K562 (cell line): ENCODE measurements around the gene SIGLEC14. TPM values are rescaled to one million over a fixed set of nuclear protein-coding genes. Genes with fewer than 3 reads are reported as not detected.

ENCODE experiments used
- ATAC-seq: fragments of 200-7000 bp; cut with Tn5 transposase; 3 replicates; pipeline ENCODE4 v1.9.1; 2020; ENCODE audit warnings: moderate library complexity
- BruUV-seq: library from RNA; stranded (reverse); fragments of 400-500 nt; replicated peaks from 2 replicates; lab custom pipeline; 2021; lab: Mats Ljungman, UMichigan
- CTCF ChIA-PET: fragments of 300-600 bp; formaldehyde crosslinking; extraction: SDS; loops from one replicate; lab custom pipeline; 2021; ENCODE audit warnings: low intra/inter-chr PET ratio; lab: Yijun Ruan, JAX
- POLR2A ChIA-PET: fragments of 300-600, 350-650 bp; sonication (Branson Sonifier 250); formaldehyde crosslinking; extraction: SDS; loops from one replicate; lab custom pipeline; 2021; ENCODE audit warnings: antibody characterized with exemption, inconsistent platforms; lab: Yijun Ruan, JAX
- DNase-seq, 4 experiments: peaks; one replicate each; pipeline versions ENCODE4 v3.0.0 to v3.0.0-alpha.2; 2011 to 2018; ENCODE audit warnings: low spot score in 3 of 4, mixed read lengths in 3 of 4; ENCODE audit errors: extremely low read depth in 1 of 4
- FAIRE-seq: peaks from 2 replicates; lab custom pipeline; 2011; peaks lifted over from hg19 to GRCh38; lab: Jason Lieb, UNC
- H2AFZ ChIP-seq: 2 replicates; pipeline ENCODE4 v1.6.0; 2011; ENCODE audit warnings: low read depth, low read length, control low read depth, inconsistent platforms
- H3K27ac ChIP-seq: fragments of 200-600 bp; 3 replicates; pipeline ENCODE4 v1.8.0; 2011; ENCODE audit warnings: low read depth, mild to moderate bottlenecking, control low read depth, inconsistent platforms, low read length, moderate library complexity, mixed read lengths; ENCODE audit errors: extremely low read depth
- H3K27me3 ChIP-seq, 2 experiments: fragments of 300-600 bp in 1 of 2; 2 replicates in 1 of 2; 3 replicates in 1 of 2; pipeline versions ENCODE4 v1.6.0 to v1.8.0; 2011; ENCODE audit warnings: inconsistent platforms in 2 of 2, low read length in 2 of 2, mild to moderate bottlenecking in 1 of 2, mixed read lengths in 1 of 2, moderate library complexity in 1 of 2; ENCODE audit not compliant: control insufficient read depth in 2 of 2, insufficient read depth in 2 of 2
- H3K36me3 ChIP-seq: fragments of 300-600 bp; 3 replicates; pipeline ENCODE4 v1.8.0; 2011; ENCODE audit warnings: mild to moderate bottlenecking, low read length, inconsistent platforms; ENCODE audit not compliant: control insufficient read depth, insufficient read depth
- H3K4me1 ChIP-seq, 2 experiments: fragments of 200-600 bp in 1 of 2; replicated peaks in 1 of 2; 2 replicates in 1 of 2; 3 replicates in 1 of 2; pipeline versions ENCODE4 v1.5.1 to v1.8.0; 2011; ENCODE audit warnings: inconsistent platforms in 2 of 2, low read length in 2 of 2, mild to moderate bottlenecking in 1 of 2, mixed read lengths in 1 of 2, moderate library complexity in 1 of 2; ENCODE audit not compliant: control insufficient read depth in 2 of 2, insufficient read depth in 2 of 2
- H3K4me2 ChIP-seq: 2 replicates; pipeline ENCODE4 v1.6.1; 2011; ENCODE audit warnings: low read length, control low read depth, inconsistent platforms, mixed read lengths; ENCODE audit not compliant: insufficient read depth
- H3K4me3 ChIP-seq: fragments of 200-600 bp; sonication (generic), shearing (Covaris generic); 2 replicates; pipeline ENCODE4 v1.5.1; 2016; ENCODE audit warnings: control low read depth, inconsistent platforms
- H3K79me2 ChIP-seq: fragments of 200-600 bp; 3 replicates; pipeline ENCODE4 v1.8.0; 2011; ENCODE audit warnings: low read length, inconsistent platforms; ENCODE audit not compliant: control insufficient read depth, insufficient read depth
- H3K9ac ChIP-seq, 2 experiments: 2 replicates each; pipeline versions ENCODE4 v1.6.0 to v1.6.1; 2011; ENCODE audit warnings: low read depth in 2 of 2, low read length in 2 of 2, control low read depth in 1 of 2, inconsistent platforms in 1 of 2, mild to moderate bottlenecking in 1 of 2, mixed read lengths in 1 of 2; ENCODE audit not compliant: insufficient read depth in 1 of 2
- H3K9me1 ChIP-seq: one replicate; pipeline ENCODE4 v1.6.0; 2011; ENCODE audit warnings: inconsistent platforms, mild to moderate bottlenecking, low read length, moderate library complexity; ENCODE audit not compliant: control insufficient read depth, insufficient read depth
- H3K9me3 ChIP-seq: replicated peaks from 2 replicates; pipeline ENCODE4 v1.5.1; 2011; ENCODE audit warnings: low read depth, low read length, inconsistent platforms; ENCODE audit not compliant: control insufficient read depth, insufficient read depth
- H4K20me1 ChIP-seq: replicated peaks from 2 replicates; pipeline ENCODE4 v1.6.1; 2011; ENCODE audit warnings: low read length, inconsistent platforms, mixed read lengths; ENCODE audit not compliant: control insufficient read depth, insufficient read depth
- ADNP ChIP-seq: fragments of 200-800 bp; sonication (Bioruptor generic); IDR thresholded peaks from 2 replicates; pipeline ENCODE4 v1.6.1; 2016; ENCODE audit warnings: missing genetic modification characterization, missing compliant biosample characterization
- CHD4 ChIP-seq: fragments of 200-600 bp; sonication (generic); IDR thresholded peaks from 3 replicates; pipeline ENCODE4 v1.6.1; 2012; ENCODE audit warnings: low read depth, mild to moderate bottlenecking, mixed read lengths, low read length, inconsistent platforms; ENCODE audit not compliant: insufficient read depth, insufficient replicate concordance, poor library complexity, severe bottlenecking
- CREB3L1 ChIP-seq: fragments of 450-650 bp; IDR thresholded peaks from 2 replicates; pipeline ENCODE4 v1.6.1; 2014; ENCODE audit warnings: low read depth, mild to moderate bottlenecking, moderate library complexity, borderline replicate concordance
- HDAC8 ChIP-seq: fragments of 450-650 bp; IDR thresholded peaks from 2 replicates; pipeline ENCODE4 v1.6.1; 2016; ENCODE audit warnings: mild to moderate bottlenecking, missing genetic modification characterization, moderate library complexity, missing compliant biosample characterization
- MAFK ChIP-seq: IDR thresholded peaks from 2 replicates; pipeline ENCODE4 v1.6.1; 2011; ENCODE audit warnings: low read length, improper control_type of control experiment
- NR2F6 ChIP-seq: fragments of 450-650 bp; formaldehyde crosslinking; IDR thresholded peaks from 2 replicates; pipeline ENCODE4 v1.4.0; 2020; ENCODE audit warnings: mild to moderate bottlenecking
- PHF8 ChIP-seq: fragments of 200-600 bp; sonication (generic); IDR thresholded peaks from 2 replicates; pipeline ENCODE4 v1.6.1; 2012; ENCODE audit warnings: mixed run types, mild to moderate bottlenecking, inconsistent platforms, low read length, moderate library complexity, borderline replicate concordance
- SAFB2 ChIP-seq: fragments of 200-400 bp; formaldehyde crosslinking; IDR thresholded peaks from 2 replicates; pipeline ENCODE4 v1.6.1; 2018; ENCODE audit warnings: borderline replicate concordance, low read length, low read depth, moderate library complexity; ENCODE audit not compliant: severe bottlenecking
- SIX5 ChIP-seq, 2 experiments: IDR thresholded peaks; 2 replicates each; pipeline ENCODE4 v1.6.1; 2011; ENCODE audit warnings: low read length in 2 of 2, borderline replicate concordance in 1 of 2, low read depth in 1 of 2, mild to moderate bottlenecking in 1 of 2, moderate library complexity in 1 of 2; ENCODE audit not compliant: insufficient read depth in 1 of 2
- SRSF1 ChIP-seq: fragments of 200-400 bp; formaldehyde crosslinking; IDR thresholded peaks from 2 replicates; pipeline ENCODE4 v1.6.1; 2017; ENCODE audit warnings: mild to moderate bottlenecking, low read depth, low read length, moderate library complexity
- TCF7L2 ChIP-seq: fragments of 150-350 bp; IDR thresholded peaks from 2 replicates; pipeline ENCODE4 v1.6.1; 2016; ENCODE audit warnings: low read depth, mild to moderate bottlenecking, low read length, moderate library complexity
- ZBTB5 ChIP-seq: fragments of 450-650 bp; IDR thresholded peaks from 2 replicates; pipeline ENCODE4 v1.6.1; 2017; ENCODE audit warnings: antibody characterized with exemption
- ZNF395 ChIP-seq: fragments of 200-800 bp; sonication (Bioruptor generic); IDR thresholded peaks from 2 replicates; pipeline ENCODE4 v1.6.1; 2017; ENCODE audit warnings: missing genetic modification characterization, missing compliant biosample characterization
- ZNF398 ChIP-seq: fragments of 250-450 bp; sonication (Bioruptor Pico); IDR thresholded peaks from 2 replicates; pipeline ENCODE4 v1.8.0; 2021; ENCODE audit warnings: moderate library complexity, mild to moderate bottlenecking, inconsistent platforms
- ZNF586 ChIP-seq: fragments of 450-650 bp; formaldehyde crosslinking; conservative IDR thresholded peaks from 2 replicates; pipeline ENCODE4 v1.4.0; 2020; ENCODE audit warnings: mild to moderate bottlenecking, moderate library complexity
- ZNF785 ChIP-seq: fragments of 250-450 bp; sonication (Bioruptor Pico); IDR thresholded peaks from 2 replicates; pipeline ENCODE4 v1.4.0; 2020; ENCODE audit warnings: mild to moderate bottlenecking
- WGBS: fragments of 100-300 bp; shearing (Covaris generic); methylation state at CpG from one replicate; pipeline ENCODE4 v1.1.6; 2016; ENCODE audit warnings: low coverage, mixed read lengths; ENCODE audit not compliant: insufficient coverage; ENCODE audit errors: missing lambda C conversion rate; 5-methylcytosine and 5-hydroxymethylcytosine counted together
- in situ Hi-C: fragments of 300-500 bp; cut with MboI; formaldehyde crosslinking; loops from 4 replicates; pipeline ENCODE4 v1.15.0; 2018; ENCODE audit warnings: inconsistent platforms, mixed read lengths
- intact Hi-C: fragments of 100-400 bp; cut with micrococcal nuclease; formaldehyde crosslinking; loops from 2 replicates; pipeline ENCODE4 v1.14.2; 2022
- polyA plus RNA-seq, 8 experiments: library from polyadenylated mRNA; depleted of rRNA in 4 of 8; stranded (reverse) in 5 of 8; unstranded in 3 of 8; fragments of >200 nt; fragmentation: Nextera tagmentation in 2 of 8; fragmentation: Illumina TruSeq in 1 of 8; extraction: Ambion mirVana in 2 of 8; extraction: Trizol in 1 of 8; gene quantifications; 2 replicates each; pipeline versions ENCODE4 v1.2.1 to v1.2.3, GENCODE V29; 2011 to 2014; ENCODE audit warnings: inconsistent platforms in 1 of 8, missing spikeins in 1 of 8
- total RNA-seq, 7 experiments: library from RNA; depleted of rRNA in 6 of 7; stranded (reverse); fragments of >200 nt in 6 of 7; fragmentation: Illumina TruSeq in 2 of 7; extraction: Trizol in 2 of 7; gene quantifications; 2 replicates each; pipeline versions ENCODE4 v1.2.1 to v1.2.3, GENCODE V29; 2011 to 2021; ENCODE audit warnings: low replicate concordance in 1 of 7

Gene SIGLEC14
- total and polyA plus RNA-seq, 9 of the 15 experiments (the other 6 are each of a cell fraction or from before 2014, with no cell fraction given) = not detected

GRCh38 chr19:51614789-51615188, 31.8 kb downstream of the SIGLEC14 start:
- DNase-seq (no peak), ATAC-seq (no peak), FAIRE-seq (no peak)
- no peak overlapping the region for H3K4me3 ChIP-seq
- BruUV-seq = no TSS peak
- POLR2A ChIA-PET = interaction anchor here (0.8 to 1.9 kb wide), 3 partner anchors 13 to 369 kb away, joined by 3 to 5 read pairs (median 4); no protein-coding TSS in a partner anchor
- H3K9ac ChIP-seq = no peak overlapping the region
- H3K4me2 ChIP-seq = no peak overlapping the region
- CTCF ChIA-PET = no interaction called here
- WGBS = 8% methylated on average over 5 of the region's 5 CpGs
- H3K9me3 ChIP-seq = no peaks in the 10 kb centered on the region
- no peaks in the 10 kb centered on the region for H3K4me1 ChIP-seq
- intact Hi-C loops = no loop called here
- no peak overlapping the region for H2AFZ ChIP-seq
- no peaks in the 10 kb centered on the region for H3K9me1 ChIP-seq
- H3K36me3 ChIP-seq = no peaks in the 10 kb centered on the region
- in situ Hi-C loops = no loop called here
- H3K27me3 ChIP-seq = peaks cover 13 to 33% of the 10 kb centered on the region in 2 experiments
- no peaks in the 10 kb centered on the region for H4K20me1 ChIP-seq
- H3K79me2 ChIP-seq = no peaks in the 10 kb centered on the region
- H3K27ac ChIP-seq = no peak overlapping the region
- TF ChIP-seq SRSF1 = no peak
- no peak for TF ChIP-seq HDAC8 (tag)
- no peak for TF ChIP-seq MAFK
- no peak for TF ChIP-seq NR2F6 (CRISPR knock-in tag)
- TF ChIP-seq CREB3L1 = no peak
- TF ChIP-seq SAFB2 = no peak
- no peak for TF ChIP-seq TCF7L2
- TF ChIP-seq ZNF395 (CRISPR knock-in tag) = no peak
- TF ChIP-seq SIX5 (IDR thresholded peaks at IDR 0.05; ENCODE audit: borderline replicate concordance in 1 of 2, insufficient read depth in 1 of 2, low read depth in 1 of 2, low read length in 2 of 2) = no peak
- no peak for TF ChIP-seq ZNF586 (CRISPR knock-in tag)
- TF ChIP-seq ZBTB5 = no peak
- TF ChIP-seq ZNF398 = no peak
- TF ChIP-seq CHD4 = peak; percentile 34
- TF ChIP-seq PHF8 = no peak
- TF ChIP-seq ADNP = 0 out of 2 replicates have a peak, but pooled peaks have one; percentile 32
- TF ChIP-seq ZNF785 (CRISPR knock-in tag) = no peak
